HepG2 (cell line): Measurements from ENCODE around the gene GDF7. TPM values are rescaled to one million over a fixed set of nuclear protein-coding genes. Genes with fewer than 3 reads are reported as not detected.
A peak's percentile ranks its signal among the peaks of the same experiment; 100 is the strongest.

Experiments
- ATAC-seq: fragments of 200-7000 bp; cut with Tn5 transposase; 3 replicates; pipeline ENCODE4 v1.9.1; 2020; ENCODE audit warnings: mild to moderate bottlenecking, moderate library complexity
- BruUV-seq: library from RNA; stranded (reverse); fragments of 400-500 nt; replicated peaks from 2 replicates; lab custom pipeline; 2021; lab: Mats Ljungman, UMichigan
- CTCF ChIA-PET: fragments of 300-600 bp; formaldehyde crosslinking; extraction: SDS; loops from one replicate; lab custom pipeline; 2021; ENCODE audit warnings: low total read pairs, inconsistent platforms, low intra/inter-chr PET ratio; lab: Yijun Ruan, JAX
- POLR2A ChIA-PET: fragments of 350-600 bp; sonication (Branson Sonifier 250); formaldehyde crosslinking; loops from one replicate; lab custom pipeline; 2020; ENCODE audit warnings: antibody characterized with exemption, inconsistent platforms; lab: Yijun Ruan, JAX
- DNase-seq: peaks from one replicate; pipeline ENCODE4 v3.0.0-alpha.2; 2015; ENCODE audit warnings: low spot score
- FAIRE-seq: peaks from 3 replicates; lab custom pipeline; 2011; peaks lifted over from hg19 to GRCh38; lab: Jason Lieb, UNC
- H2AFZ ChIP-seq: one replicate; pipeline ENCODE4 v1.6.1; 2011; ENCODE audit warnings: low read length, inconsistent platforms
- H3K27ac ChIP-seq: fragments of 300-600 bp; 3 replicates; pipeline ENCODE4 v1.8.0; 2011; ENCODE audit warnings: mixed run types, mild to moderate bottlenecking, mixed read lengths, low read length, inconsistent platforms; ENCODE audit not compliant: insufficient read depth; ENCODE audit errors: extremely low read length
- H3K27me3 ChIP-seq, 2 experiments: fragments of 200-600 bp in 1 of 2; 2 replicates in 1 of 2; 3 replicates in 1 of 2; pipeline versions ENCODE4 v1.6.0 to v1.8.0; 2011; ENCODE audit warnings: low read length in 2 of 2, mild to moderate bottlenecking in 2 of 2, moderate library complexity in 2 of 2, inconsistent platforms in 1 of 2; ENCODE audit not compliant: insufficient read depth in 2 of 2, control insufficient read depth in 1 of 2
- H3K36me3 ChIP-seq, 2 experiments: fragments of 200-600 bp in 1 of 2; replicated peaks in 1 of 2; 2 replicates in 1 of 2; 3 replicates in 1 of 2; pipeline versions ENCODE4 v1.5.1 to v1.8.0; 2011; ENCODE audit warnings: low read length in 2 of 2, inconsistent platforms in 1 of 2; ENCODE audit not compliant: insufficient read depth in 2 of 2, control insufficient read depth in 1 of 2
- H3K4me1 ChIP-seq: 2 replicates; pipeline ENCODE4 v1.5.1; 2012; ENCODE audit warnings: low read length, inconsistent platforms; ENCODE audit not compliant: insufficient read depth
- H3K4me2 ChIP-seq: 2 replicates; pipeline ENCODE4 v1.6.0; 2011; ENCODE audit warnings: low read depth, low read length, inconsistent platforms
- H3K4me3 ChIP-seq, 3 experiments: fragments of 200-600 bp in 1 of 3; sonication (generic), shearing (Covaris generic) in 1 of 3; replicated peaks in 1 of 3; 2 replicates each; pipeline ENCODE4 v1.5.1; 2011 to 2016; ENCODE audit warnings: low read length in 3 of 3, inconsistent platforms in 2 of 3, low read depth in 2 of 3, mild to moderate bottlenecking in 2 of 3, control low read depth in 1 of 3, mixed read lengths in 1 of 3; ENCODE audit not compliant: insufficient read depth in 1 of 3
- H3K79me2 ChIP-seq: one replicate; pipeline ENCODE4 v1.6.1; 2011; ENCODE audit warnings: low read length, inconsistent platforms; ENCODE audit not compliant: insufficient read depth
- H3K9ac ChIP-seq: 2 replicates; pipeline ENCODE4 v1.6.0; 2011; ENCODE audit warnings: mild to moderate bottlenecking, low read depth, low read length, inconsistent platforms; ENCODE audit not compliant: insufficient read depth
- H3K9me3 ChIP-seq: 2 replicates; pipeline ENCODE4 v1.5.1; 2012; ENCODE audit warnings: mild to moderate bottlenecking, low read length
- H4K20me1 ChIP-seq: 2 replicates; pipeline ENCODE4 v1.6.0; 2011; ENCODE audit warnings: inconsistent platforms, mild to moderate bottlenecking, low read length, moderate library complexity; ENCODE audit not compliant: insufficient read depth
- KLF6 ChIP-seq: IDR thresholded peaks from 2 replicates; pipeline ENCODE4 v1.8.0; 2016; ENCODE audit warnings: missing biosample characterization, missing genetic modification reagents
- MAFF ChIP-seq: IDR thresholded peaks from 2 replicates; pipeline ENCODE4 v1.6.1; 2011; ENCODE audit warnings: low read depth, low read length, improper control_type of control experiment
- MAFK ChIP-seq, 2 experiments: IDR thresholded peaks in 1 of 2; conservative IDR thresholded peaks in 1 of 2; 2 replicates each; pipeline ENCODE4 v1.6.1; 2011; ENCODE audit warnings: improper control_type of control experiment in 2 of 2, low read length in 2 of 2
- MLLT10 ChIP-seq: sonication (generic); formaldehyde crosslinking; IDR thresholded peaks from 2 replicates; pipeline ENCODE4 v1.4.0; 2020; ENCODE audit warnings: missing genetic modification reagents
- ZBTB25 ChIP-seq: IDR thresholded peaks from 2 replicates; pipeline ENCODE4 v1.6.1; 2018; ENCODE audit warnings: missing genetic modification reagents
- ZNF232 ChIP-seq: sonication (generic); formaldehyde crosslinking; IDR thresholded peaks from 2 replicates; pipeline ENCODE4 v1.4.0; 2020; ENCODE audit warnings: missing genetic modification reagents, borderline replicate concordance
- ZNF343 ChIP-seq: sonication (generic); formaldehyde crosslinking; IDR thresholded peaks from 2 replicates; pipeline ENCODE4 v1.4.0; 2020; ENCODE audit warnings: mild to moderate bottlenecking, missing genetic modification reagents
- ZNF451 ChIP-seq: sonication (generic); formaldehyde crosslinking; IDR thresholded peaks from 2 replicates; pipeline ENCODE4 v1.5.0; 2020; ENCODE audit warnings: mild to moderate bottlenecking, missing genetic modification reagents
- ZNF598 ChIP-seq: sonication (generic); formaldehyde crosslinking; IDR thresholded peaks from 2 replicates; pipeline ENCODE4 v1.5.1; 2020; ENCODE audit warnings: mild to moderate bottlenecking, missing genetic modification reagents, borderline replicate concordance
- WGBS: methylation state at CpG from one replicate; pipeline ENCODE4 v1.1.6; 2017; ENCODE audit warnings: low lambda C conversion rate; 5-methylcytosine and 5-hydroxymethylcytosine counted together
- in situ Hi-C: cut with HindIII; loops from 2 replicates; pipeline ENCODE4 v1.10.0; 2017; ENCODE audit warnings: low pct_unique_long_range_greater_than_20kb; ENCODE audit not compliant: extremely low pct_ligation_motif_present
- intact Hi-C: fragments of 100-400 bp; cut with micrococcal nuclease; formaldehyde crosslinking; loops from one replicate; pipeline ENCODE4 v1.10.0; 2022; ENCODE audit not compliant: unreplicated experiment
- polyA plus RNA-seq, 8 experiments: library from polyadenylated mRNA; depleted of rRNA in 3 of 8; stranded (reverse) in 7 of 8; unstranded in 1 of 8; fragments of >200 nt; fragmentation: Illumina TruSeq in 4 of 8; extraction: Trizol in 4 of 8; gene quantifications; 2 replicates each; pipeline versions ENCODE4 v1.2.1 to v1.2.3, GENCODE V29; 2011 to 2016; ENCODE audit warnings: low read depth in 4 of 8, missing spikeins in 1 of 8, mixed read lengths in 1 of 8; ENCODE audit not compliant: insufficient read depth in 1 of 8
- total RNA-seq, 5 experiments: library from RNA; depleted of rRNA; stranded (reverse); fragments of >200 nt; fragmentation: Illumina TruSeq; extraction: Trizol; gene quantifications; 2 replicates each; pipeline ENCODE4 v1.2.3, GENCODE V29; 2016; ENCODE audit warnings: low read depth in 1 of 5

The GDF7 gene
- total and polyA plus RNA-seq, 2 of the 13 experiments (the other 11 are each of a cell fraction or from before 2014, with no cell fraction given) = 1.6 to 15.0 TPM

GRCh38 chr2:20706217-20706616 is 39.3 kb downstream of the GDF7 start:
- Histone ChIP-seq H3K27ac (no peak overlapping the region), H4K20me1 (no peaks in the 10 kb centered on the region), H3K9ac (no peak overlapping the region), H3K27me3 (no peaks in the 10 kb centered on the region), H3K9me3 (no peaks in the 10 kb centered on the region), H2AFZ (no peak overlapping the region), H3K4me2 (no peak overlapping the region), H3K4me1 (no peaks in the 10 kb centered on the region), H3K4me3 (no peak overlapping the region), H3K79me2 (peaks cover 3% of the 10 kb centered on the region), H3K36me3 (peaks cover 0 to 1% of the 10 kb centered on the region in 2 experiments; a peak in 2 of 5 replicates)
- ChIA-PET POLR2A (no interaction called here), CTCF (no interaction called here)
- intact Hi-C loops (no loop called here), in situ Hi-C loops (no loop called here)
- FAIRE-seq (no peak), DNase-seq (no peak), ATAC-seq (no peak)
- no peak for TF ChIP-seq ZNF451 (CRISPR knock-in tag)
- TF ChIP-seq ZNF343 (CRISPR knock-in tag) = no peak
- TF ChIP-seq ZNF598 (CRISPR knock-in tag) = no peak
- TF ChIP-seq MLLT10 (CRISPR knock-in tag) = no peak
- TF ChIP-seq KLF6 (CRISPR knock-in tag) = no peak
- TF ChIP-seq MAFK (conservative IDR thresholded peaks at IDR 0.05 in 1 of 2, IDR thresholded peaks at IDR 0.05 in 1 of 2; ENCODE audit: low read length in 2 of 2) = peak; percentile 69 to 71
- TF ChIP-seq ZNF232 (CRISPR knock-in tag) = no peak
- TF ChIP-seq MAFF = peak; percentile 63
- no peak for TF ChIP-seq ZBTB25 (CRISPR knock-in tag)
- no TSS peak for BruUV-seq
- 98% methylated on average over 2 of the region's 2 CpGs for WGBS
